GM12892 (cell line): ENCODE results near the gene MECP2.

Experiments used
- POLR2A ChIP-seq: IDR thresholded peaks from 2 replicates; pipeline ENCODE4 v1.6.1; 2011; ENCODE audit warnings: low read depth, low read length, control low read depth
- POLR2AphosphoS5 ChIP-seq: IDR thresholded peaks from 2 replicates; pipeline ENCODE4 v1.6.1; 2011; ENCODE audit warnings: low read depth, low read length, control low read depth

DNA sequence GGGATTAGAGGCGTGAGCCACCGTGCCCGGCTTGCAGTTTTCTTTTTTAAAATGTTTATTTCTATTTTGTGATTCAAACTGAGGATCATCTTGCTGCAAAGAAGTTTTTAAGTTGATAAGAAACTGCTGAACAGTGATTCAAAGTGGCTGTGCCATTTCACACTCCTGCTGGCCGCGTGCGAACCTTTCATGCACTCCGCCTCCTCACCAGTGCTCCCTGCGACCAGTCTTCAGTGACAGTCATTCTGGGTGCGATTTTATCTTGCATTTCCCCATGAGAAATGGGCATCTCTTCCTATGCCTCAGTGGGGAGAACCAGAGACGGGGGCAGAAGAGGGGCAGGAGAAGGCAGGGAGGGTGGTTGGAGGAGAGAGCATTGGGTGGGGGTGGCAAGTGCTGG lies 103.5 kb downstream of the MECP2 start:
- TF ChIP-seq POLR2AphosphoS5 (no peak), POLR2A (no peak)
